Loucy (cell line): Measurements from ENCODE around the gene WDR4.
"Not testable (repeated sequence)": the region's sequence is repeated elsewhere in the genome, so short reads cannot be mapped to it uniquely, and the experiment has no call there.

Experiments
- H2AFZ ChIP-seq: fragments of 200-600 bp; sonication (generic); 2 replicates; pipeline ENCODE4 v1.6.0; 2016; ENCODE audit warnings: antibody characterized with exemption, mild to moderate bottlenecking, low read length, moderate library complexity
- H3F3A ChIP-seq: fragments of 200-600 bp; 2 replicates; pipeline ENCODE4 v1.6.0; 2016; ENCODE audit warnings: antibody characterized with exemption, low read depth, mild to moderate bottlenecking
- H3K27me3 ChIP-seq: fragments of 200-600 bp; sonication (generic); 2 replicates; pipeline ENCODE4 v1.6.1; 2014; ENCODE audit warnings: low read length, mild to moderate bottlenecking; ENCODE audit not compliant: insufficient read depth, poor library complexity, severe bottlenecking
- H3K36me3 ChIP-seq: fragments of 200-600 bp; sonication (generic); 2 replicates; pipeline ENCODE4 v1.6.1; 2016; ENCODE audit warnings: low read length; ENCODE audit not compliant: insufficient read depth
- H3K4me1 ChIP-seq: fragments of 200-600 bp; sonication (generic); 2 replicates; pipeline ENCODE4 v1.5.1; 2014; ENCODE audit warnings: low read length, mild to moderate bottlenecking; ENCODE audit not compliant: insufficient read depth, poor library complexity, severe bottlenecking
- H3K4me2 ChIP-seq: fragments of 200-600 bp; sonication (generic); 2 replicates; pipeline ENCODE4 v1.6.0; 2014; ENCODE audit warnings: antibody characterized with exemption, low read length, low read depth, mild to moderate bottlenecking; ENCODE audit not compliant: poor library complexity, severe bottlenecking
- H3K4me3 ChIP-seq: fragments of 200-600 bp; sonication (generic); 2 replicates; pipeline ENCODE4 v1.5.1; 2014; ENCODE audit warnings: low read length, mild to moderate bottlenecking, mixed read lengths; ENCODE audit not compliant: poor library complexity, severe bottlenecking
- H3K79me2 ChIP-seq: fragments of 200-600 bp; sonication (generic); 2 replicates; pipeline ENCODE4 v1.6.1; 2014; ENCODE audit warnings: low read length; ENCODE audit not compliant: insufficient read depth
- H3K9ac ChIP-seq: fragments of 200-600 bp; sonication (generic); 2 replicates; pipeline ENCODE4 v1.6.0; 2014; ENCODE audit warnings: mild to moderate bottlenecking, low read depth, low read length, moderate library complexity; ENCODE audit not compliant: poor library complexity, severe bottlenecking
- H3K9me2 ChIP-seq: fragments of 200-600 bp; sonication (generic); replicated peaks from 2 replicates; pipeline ENCODE4 v1.6.1; 2016; ENCODE audit warnings: low read depth, low read length, mixed read lengths
- H3K9me3 ChIP-seq: fragments of 200-600 bp; sonication (generic); 2 replicates; pipeline ENCODE4 v1.6.1; 2014; ENCODE audit warnings: mild to moderate bottlenecking, antibody characterized with exemption, low read length, low read depth; ENCODE audit not compliant: insufficient read depth
- H4K20me1 ChIP-seq: fragments of 200-600 bp; sonication (generic); 2 replicates; pipeline ENCODE4 v1.6.0; 2014; ENCODE audit warnings: antibody characterized with exemption, low read length, mild to moderate bottlenecking; ENCODE audit not compliant: insufficient read depth, poor library complexity, severe bottlenecking
- CTCF ChIP-seq: fragments of 200-600 bp; sonication (generic); conservative IDR thresholded peaks from 2 replicates; pipeline ENCODE4 v1.5.1; 2014; ENCODE audit warnings: mild to moderate bottlenecking, antibody characterized with exemption, low read length
- EZH2phosphoT487 ChIP-seq: fragments of 200-600 bp; IDR thresholded peaks from 2 replicates; pipeline ENCODE4 v1.6.1; 2018; ENCODE audit warnings: antibody characterized with exemption, mild to moderate bottlenecking, moderate library complexity, borderline replicate concordance

The WDR4 gene

GRCh38 chr21:42809577-42810475, 69.5 kb downstream of the WDR4 start:
- Histone ChIP-seq H3K9ac (no peak overlapping the region), H2AFZ (no peak overlapping the region)

GRCh38 chr21:42809171-42809570, 70.2 kb downstream of the WDR4 start:
- H3K4me2 ChIP-seq, result no peak overlapping the region
- no peaks in the 10 kb centered on the region for H4K20me1 ChIP-seq
- H3F3A ChIP-seq, result no peaks in the 10 kb centered on the region
- H2AFZ ChIP-seq, result no peak overlapping the region
- H3K27me3 ChIP-seq, result no peaks in the 10 kb centered on the region
- H3K79me2 ChIP-seq, result no peaks in the 10 kb centered on the region
- TF ChIP-seq EZH2phosphoT487 (no peak), CTCF (no peak)
- H3K9me2 ChIP-seq, result no peaks in the 10 kb centered on the region
- H3K4me3 ChIP-seq, result no peak overlapping the region
- H3K9ac ChIP-seq, result no peak overlapping the region
- H3K9me3 ChIP-seq, result peaks cover under 1% of the 10 kb centered on the region; the same call in 1 of the 2 replicates
- no peaks in the 10 kb centered on the region for H3K36me3 ChIP-seq
- no peaks in the 10 kb centered on the region for H3K4me1 ChIP-seq

More at GRCh38 chr21:42809577-42810475, 69.5 kb downstream of the WDR4 start:
- no peaks in the 10 kb centered on the region for H3K27me3 ChIP-seq
- no peaks in the 10 kb centered on the region for H3K36me3 ChIP-seq
- H3F3A ChIP-seq, result no peaks in the 10 kb centered on the region
- H3K4me2 ChIP-seq, result no peak overlapping the region
- H4K20me1 ChIP-seq, result no peaks in the 10 kb centered on the region
- H3K9me2 ChIP-seq, result no peaks in the 10 kb centered on the region
- no peak for TF ChIP-seq EZH2phosphoT487
- TF ChIP-seq CTCF, result no peak
- H3K9me3 ChIP-seq, result peaks cover 4% of the 10 kb centered on the region; the same call in 1 of the 2 replicates
- no peak overlapping the region for H3K4me3 ChIP-seq
- no peaks in the 10 kb centered on the region for H3K4me1 ChIP-seq
- H3K79me2 ChIP-seq, result no peaks in the 10 kb centered on the region

- H3K9ac ChIP-seq, result no peak overlapping the region
- H3K79me2 ChIP-seq, result no peaks in the 10 kb centered on the region
- no peak overlapping the region for H3K4me3 ChIP-seq
- H3K36me3 ChIP-seq, result no peaks in the 10 kb centered on the region
- no peaks in the 10 kb centered on the region for H3K4me1 ChIP-seq
- H3F3A ChIP-seq, result no peaks in the 10 kb centered on the region
- H3K4me2 ChIP-seq, result no peak overlapping the region
- no peaks in the 10 kb centered on the region for H3K9me2 ChIP-seq
- H4K20me1 ChIP-seq, result no peaks in the 10 kb centered on the region
- TF ChIP-seq EZH2phosphoT487, result no peak
- TF ChIP-seq CTCF, result no peak
- H3K9me3 ChIP-seq, result no peaks in the 10 kb centered on the region
- no peak overlapping the region for H2AFZ ChIP-seq
- no peaks in the 10 kb centered on the region for H3K27me3 ChIP-seq
Measured at GRCh38 chr21:42807938-42808613, 71.3 kb downstream of the WDR4 start.

- not testable (repeated sequence) for H2AFZ ChIP-seq, H3K9me2 ChIP-seq, H3F3A ChIP-seq, H3K36me3 ChIP-seq, H3K9me3 ChIP-seq, H3K79me2 ChIP-seq, H3K4me1 ChIP-seq, H3K27me3 ChIP-seq, H4K20me1 ChIP-seq, H3K4me2 ChIP-seq, H3K9ac ChIP-seq, H3K4me3 ChIP-seq
Measured at GRCh38 chr21:42807293-42807895, 71.9 kb downstream of the WDR4 start.
